Germinal center (tissue), 1 donor: Measurements from ENCODE around the gene FSTL3.
A peak's percentile ranks its signal among the peaks of the same experiment; 100 is the strongest.
"Not testable (repeated sequence)": the region's sequence is repeated elsewhere in the genome, so short reads cannot be mapped to it uniquely, and the experiment has no call there.

Experiments used
- DNase-seq: peaks from one replicate; pipeline ENCODE4 v3.0.0; 2012; ENCODE audit warnings: mixed read lengths, low spot score

Gene FSTL3

GRCh38 chr19:711254-711653 lies 35.1 kb downstream of the FSTL3 start:
- DNase-seq: no peak

- no peak for DNase-seq
Observed at GRCh38 chr19:715347-715746, 39.2 kb downstream of the FSTL3 start.

- DNase-seq: no peak
Observed at GRCh38 chr19:718251-718951, 42.2 kb downstream of the FSTL3 start.

- no peak for DNase-seq
Observed at GRCh38 chr19:718991-719512, 42.9 kb downstream of the FSTL3 start.

- no peak for DNase-seq
Observed at GRCh38 chr19:719636-720344, 43.6 kb downstream of the FSTL3 start.

- no peak for DNase-seq
Observed at GRCh38 chr19:720345-721160, 44.4 kb downstream of the FSTL3 start.

- peak; percentile 56 for DNase-seq
Observed at GRCh38 chr19:722553-723101, 46.4 kb downstream of the FSTL3 start.

- DNase-seq: no peak
Observed at GRCh38 chr19:723247-723646, 47.1 kb downstream of the FSTL3 start.

- no peak for DNase-seq
Observed at GRCh38 chr19:723714-724113, 47.5 kb downstream of the FSTL3 start.

- no peak for DNase-seq
Observed at GRCh38 chr19:725461-726089, 49.4 kb downstream of the FSTL3 start.

GRCh38 chr19:726993-727956 lies 51.1 kb downstream of the FSTL3 start:
- DNase-seq: no peak

- DNase-seq: no peak
Observed at GRCh38 chr19:728011-728410, 51.8 kb downstream of the FSTL3 start.

- DNase-seq: not testable (repeated sequence)
Observed at GRCh38 chr19:729564-729963, 53.4 kb downstream of the FSTL3 start.

GRCh38 chr19:729965-730668 lies 53.9 kb downstream of the FSTL3 start:
- no peak for DNase-seq

GRCh38 chr19:731000-731399 lies 54.8 kb downstream of the FSTL3 start:
- no peak for DNase-seq

GRCh38 chr19:732148-733069 lies 56.2 kb downstream of the FSTL3 start:
- no peak for DNase-seq
